Effector CD4-positive, alpha-beta T cell (primary cell): ENCODE measurements around the gene KMT5B.

Experiments
- DNase-seq: peaks from one replicate; pipeline ENCODE4 v3.0.0-alpha.2; 2020

Gene KMT5B

GRCh38 chr11:68179847-68180246 is 33.2 kb downstream of the KMT5B start:
- no peak for DNase-seq

GRCh38 chr11:68177877-68178276 is 35.2 kb downstream of the KMT5B start:
- no peak for DNase-seq

GRCh38 chr11:68173926-68174325 is 39.2 kb downstream of the KMT5B start:
- no peak for DNase-seq

- no peak for DNase-seq
Measured at GRCh38 chr11:68169442-68169841, 43.7 kb downstream of the KMT5B start.

GRCh38 chr11:68168694-68169093 is 44.4 kb downstream of the KMT5B start:
- DNase-seq: no peak

GRCh38 chr11:68167474-68167873 is 45.6 kb downstream of the KMT5B start:
- DNase-seq: no peak

GRCh38 chr11:68166969-68167368 is 46.1 kb downstream of the KMT5B start:
- DNase-seq: no peak

GRCh38 chr11:68165601-68166000 is 47.5 kb downstream of the KMT5B start:
- no peak for DNase-seq

- DNase-seq: no peak
Measured at GRCh38 chr11:68164437-68164836, 48.7 kb downstream of the KMT5B start.

GRCh38 chr11:68163691-68164090 is 49.4 kb downstream of the KMT5B start:
- no peak for DNase-seq

- DNase-seq: no peak
Measured at GRCh38 chr11:68160100-68160695, 52.9 kb downstream of the KMT5B start.

- no peak for DNase-seq
Measured at GRCh38 chr11:68159665-68160064, 53.4 kb downstream of the KMT5B start.

GRCh38 chr11:68159161-68159560 is 53.9 kb downstream of the KMT5B start:
- no peak for DNase-seq

- DNase-seq: no peak
Measured at GRCh38 chr11:68158580-68158979, 54.5 kb downstream of the KMT5B start.

- no peak for DNase-seq
Measured at GRCh38 chr11:68153742-68154141, 59.4 kb downstream of the KMT5B start.

GRCh38 chr11:68150037-68150436 is 63.1 kb downstream of the KMT5B start:
- DNase-seq: no peak

- no peak for DNase-seq
Measured at GRCh38 chr11:68149417-68149816, 63.7 kb downstream of the KMT5B start.

GRCh38 chr11:68148879-68149278 is 64.2 kb downstream of the KMT5B start:
- no peak for DNase-seq

GRCh38 chr11:68148071-68148805 is 64.9 kb downstream of the KMT5B start:
- no peak for DNase-seq

- no peak for DNase-seq
Measured at GRCh38 chr11:68146704-68147474, 66.2 kb downstream of the KMT5B start.

- no peak for DNase-seq
Measured at GRCh38 chr11:68146010-68146540, 67.0 kb downstream of the KMT5B start.

- DNase-seq: no peak
Measured at GRCh38 chr11:68145120-68145866, 67.8 kb downstream of the KMT5B start.

- DNase-seq: no peak
Measured at GRCh38 chr11:68143310-68143689, 69.8 kb downstream of the KMT5B start.
